H4 (cell line): ENCODE results near the gene UBE4B. TPM values are rescaled to one million over a fixed set of nuclear protein-coding genes. Genes with fewer than 3 reads are reported as not detected.

Source experiments
- DNase-seq: peaks from one replicate; pipeline ENCODE4 v3.0.0-alpha.2; 2015; ENCODE audit warnings: low spot score
- total RNA-seq: library from RNA; depleted of rRNA; stranded (reverse); fragments of >200 nt; shearing (Covaris generic); gene quantifications from 2 replicates; pipeline ENCODE4 v1.2.3, GENCODE V29; 2014

Gene UBE4B
- total RNA-seq, 1 experiment from 2014 or later: 32.4 TPM

DNA sequence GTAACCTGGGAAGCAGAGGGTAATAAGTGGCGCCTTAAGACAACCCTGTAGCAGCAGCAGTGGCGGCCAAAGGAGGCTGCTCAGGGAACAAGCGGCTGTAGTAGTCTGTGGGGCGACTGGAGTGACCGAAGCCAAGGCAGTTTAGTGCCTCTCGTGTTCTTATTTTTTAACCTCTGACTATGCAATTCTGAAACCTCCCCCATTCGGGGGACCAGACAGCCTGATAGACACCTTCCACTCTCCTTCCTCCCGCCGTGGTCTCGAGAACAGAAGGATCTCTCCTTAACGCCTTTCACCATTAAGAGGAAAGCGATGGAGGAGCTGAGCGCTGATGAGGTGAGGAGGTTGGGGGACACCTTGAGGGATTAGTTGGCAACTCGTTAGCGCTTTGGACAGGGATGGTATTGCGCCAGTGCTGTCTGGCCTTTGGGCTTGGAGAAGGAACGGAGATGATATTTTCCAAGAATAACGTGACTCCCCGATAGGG lies 644 bp downstream of the UBE4B start:
- DNase-seq: peak; percentile 25

DNA sequence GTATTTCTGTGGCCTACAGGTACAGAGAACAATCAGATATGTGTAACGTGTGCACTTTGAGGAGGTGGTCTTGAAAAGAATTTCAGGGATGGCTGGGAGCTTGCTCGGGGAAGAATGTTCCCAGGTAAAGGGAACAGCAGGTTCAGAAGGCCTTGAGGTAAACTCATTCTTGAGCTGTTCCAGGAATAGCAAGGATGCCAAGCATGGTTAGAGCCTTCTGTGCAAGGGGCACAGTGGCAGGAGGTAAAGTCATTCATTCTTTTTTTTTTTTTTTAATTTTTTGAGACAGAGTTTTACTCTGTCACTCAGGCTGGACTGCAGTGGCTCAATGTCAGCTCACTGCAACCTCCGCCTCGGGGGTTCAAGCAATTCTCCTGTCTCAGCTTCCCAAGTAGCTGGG lies 10.0 kb downstream of the UBE4B start:
- no peak for DNase-seq

DNA sequence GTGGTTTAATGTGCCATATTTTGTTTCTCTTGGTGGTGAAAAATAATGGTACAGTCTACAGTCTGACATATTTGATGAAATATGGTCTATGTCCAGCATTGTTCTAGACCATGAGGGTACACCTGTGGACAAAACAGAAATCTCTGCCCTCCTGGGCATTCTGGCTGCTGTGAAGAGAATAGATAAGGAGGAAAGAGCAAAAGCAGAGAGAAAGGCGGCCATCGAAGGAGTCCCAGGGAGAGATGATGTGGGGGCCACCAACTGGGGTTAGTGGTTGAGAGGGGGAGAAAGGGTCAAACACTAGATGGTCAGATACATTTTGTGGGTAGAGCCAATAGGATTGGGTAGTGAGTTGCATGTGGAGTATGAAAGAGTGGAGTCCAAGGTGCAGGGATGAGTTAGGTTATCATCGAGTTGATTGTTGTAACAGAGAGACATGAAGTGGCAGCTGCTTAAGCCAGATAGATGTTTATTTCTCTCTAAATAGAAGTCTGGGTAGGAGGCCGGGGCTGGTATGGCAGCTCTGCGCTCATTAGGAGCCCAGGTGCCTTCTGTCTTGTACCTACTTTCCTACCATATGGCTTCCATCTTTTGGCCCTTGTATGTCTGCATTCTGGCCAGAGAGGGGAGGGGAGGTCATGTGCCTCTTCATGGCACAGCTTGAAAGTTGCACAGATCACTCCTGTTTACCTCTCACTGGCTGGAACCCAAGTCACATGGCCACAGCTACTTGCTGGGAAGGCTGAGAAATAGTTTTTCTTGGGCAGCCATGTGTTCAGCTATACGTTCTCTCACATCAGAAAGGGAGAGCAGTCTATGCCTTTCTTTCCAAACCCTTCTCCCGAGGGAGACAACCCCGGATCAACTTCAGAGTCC lies 13.0 kb downstream of the UBE4B start:
- peak; percentile 75 for DNase-seq

DNA sequence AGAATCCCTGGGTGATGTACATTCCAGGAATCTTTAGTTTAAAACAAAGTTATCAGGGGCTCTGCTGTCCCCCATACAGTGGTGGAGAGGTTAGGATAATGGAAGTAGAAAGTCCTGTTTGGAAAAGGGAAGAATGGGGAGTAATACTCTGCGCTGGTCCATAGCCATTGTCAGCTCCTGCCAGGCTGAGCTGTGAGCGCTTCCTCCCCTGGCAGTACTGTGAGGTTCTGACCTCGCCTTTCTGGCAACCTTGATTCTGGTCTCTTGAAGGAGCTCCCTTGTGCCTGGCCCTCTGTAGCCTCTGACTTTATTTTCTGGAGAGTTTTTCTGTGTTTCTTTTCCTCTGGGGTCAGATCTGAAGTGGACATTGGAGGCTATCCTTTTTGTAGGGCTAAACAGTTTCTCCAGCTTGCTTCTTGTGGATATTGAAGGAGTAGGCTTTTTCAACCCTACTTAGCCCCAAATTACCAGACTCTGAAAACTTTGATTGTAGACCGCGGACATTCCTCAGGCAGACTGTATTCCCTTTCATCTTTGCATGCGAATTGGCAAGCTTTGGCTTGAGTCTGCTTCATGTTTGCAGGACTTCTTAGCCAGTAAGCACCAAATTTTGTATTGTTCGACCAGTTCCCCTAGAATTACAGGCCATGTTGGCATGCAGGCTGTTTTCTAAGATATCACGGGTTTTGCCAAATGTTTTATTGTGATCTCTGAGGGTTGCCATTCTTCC lies 13.8 kb downstream of the UBE4B start:
- DNase-seq: no peak

DNA sequence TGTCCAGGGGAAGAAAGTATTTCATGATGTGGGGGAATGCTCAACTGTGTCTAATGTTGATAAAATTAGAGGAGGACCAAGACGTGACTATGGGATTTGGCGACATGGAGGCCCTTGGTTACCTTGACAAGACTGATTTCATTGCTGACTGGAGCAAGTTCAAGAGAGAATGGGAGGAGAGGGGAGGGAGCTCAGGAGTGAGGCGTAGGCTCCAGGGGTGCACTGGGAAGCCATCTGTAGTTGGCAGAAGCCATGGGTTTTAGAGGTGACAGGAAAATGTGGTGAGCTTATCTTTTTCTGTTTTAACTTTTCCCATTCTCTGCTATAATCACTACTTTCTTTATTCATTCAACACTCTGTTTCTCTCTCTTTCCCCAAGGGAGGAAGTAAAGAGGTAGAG lies 15.8 kb downstream of the UBE4B start:
- no peak for DNase-seq

DNA sequence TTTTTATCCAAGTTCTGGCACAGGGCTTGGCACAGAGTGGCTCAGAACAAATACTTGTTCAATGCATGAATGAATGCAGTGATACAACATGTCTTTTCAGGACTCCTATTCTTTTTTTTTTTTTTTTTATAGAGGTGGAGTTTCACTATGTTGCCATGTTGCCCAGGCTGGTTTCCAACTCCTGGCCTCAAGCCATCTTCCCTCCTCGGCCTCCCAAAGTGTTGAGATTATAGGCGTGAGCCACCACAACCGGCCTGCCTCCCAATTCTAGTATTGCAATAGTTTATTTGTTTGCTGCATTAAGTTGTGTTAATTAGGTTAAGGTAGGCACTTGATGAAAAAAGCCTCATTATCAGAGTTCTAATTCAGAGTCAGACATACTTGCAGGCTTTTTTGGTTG lies 17.9 kb downstream of the UBE4B start:
- DNase-seq: no peak

DNA sequence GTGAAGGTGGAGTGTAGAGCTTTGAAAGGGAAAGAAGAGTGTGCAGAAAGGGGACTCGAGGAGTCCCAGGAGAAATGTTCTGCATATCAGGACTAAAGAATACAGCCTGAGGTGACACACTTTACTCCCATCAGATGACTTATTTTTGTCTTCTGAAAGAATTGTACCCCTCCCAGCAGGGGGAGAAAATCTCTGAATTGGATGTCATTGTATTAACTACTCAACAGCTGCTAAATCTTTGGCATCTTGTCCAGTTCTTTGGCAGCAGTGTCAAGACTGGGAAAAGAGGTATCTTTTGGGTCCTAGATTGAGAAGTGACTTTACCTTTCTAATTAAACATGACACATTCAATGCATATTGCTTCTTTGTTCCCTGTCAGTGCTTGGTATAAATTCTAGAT lies 18.9 kb downstream of the UBE4B start:
- DNase-seq: no peak

DNA sequence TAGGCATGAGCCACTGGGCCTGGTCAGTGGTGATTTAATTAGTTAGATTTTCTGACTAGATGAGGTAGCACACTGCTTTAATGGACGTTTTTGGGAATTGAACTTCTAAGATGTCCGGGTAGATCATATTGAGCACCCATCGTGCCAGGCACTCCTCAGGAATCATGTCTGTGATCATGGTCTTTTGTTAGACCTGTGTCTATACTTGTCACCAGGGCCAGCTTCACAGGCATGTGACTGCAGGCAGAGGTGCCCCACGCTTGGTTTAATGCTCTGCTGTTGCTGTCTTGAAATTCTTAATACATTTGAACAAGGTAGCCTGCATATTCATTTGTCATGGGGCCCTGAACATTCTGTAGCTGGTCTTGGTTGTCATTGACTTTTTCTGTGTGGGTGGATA lies 19.6 kb downstream of the UBE4B start:
- DNase-seq: no peak

DNA sequence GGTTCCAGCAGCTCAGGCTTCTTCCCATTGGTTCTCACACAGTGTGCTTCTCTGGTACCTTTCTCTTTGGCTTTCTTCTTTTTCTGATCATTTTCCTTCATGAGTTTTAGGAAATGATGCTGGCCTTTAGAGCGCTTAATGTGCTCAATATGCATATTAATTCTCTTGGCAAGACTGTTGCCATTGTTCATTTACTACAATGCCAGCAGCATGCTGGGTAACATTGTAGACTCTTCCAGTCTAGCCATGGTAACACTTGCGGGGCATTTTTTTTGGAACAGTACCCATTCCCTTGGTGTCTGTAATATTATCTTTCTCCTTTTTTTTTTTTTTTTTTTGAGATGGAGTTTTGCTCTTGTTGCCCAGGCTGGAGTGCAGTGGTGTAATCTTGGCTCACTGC lies 21.7 kb downstream of the UBE4B start:
- no peak for DNase-seq

DNA sequence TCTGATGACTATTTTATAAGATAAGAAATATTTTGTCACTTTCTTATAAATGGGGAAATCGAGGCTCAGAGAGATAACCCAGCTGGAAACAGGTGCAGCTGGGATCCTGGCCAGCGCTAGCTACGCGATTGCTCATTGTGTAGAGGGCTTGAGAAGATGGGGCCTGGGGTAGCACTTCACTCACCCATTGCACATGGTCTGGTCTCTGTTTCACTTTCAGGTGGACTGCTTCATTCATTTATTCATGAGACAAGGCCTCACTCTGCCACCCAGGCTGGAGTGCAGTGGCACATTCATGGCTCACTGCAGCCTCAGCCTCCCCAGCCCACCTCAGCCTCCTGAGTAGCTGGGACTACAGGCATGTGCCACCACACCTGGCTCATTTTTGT lies 23.8 kb downstream of the UBE4B start:
- no peak for DNase-seq

DNA sequence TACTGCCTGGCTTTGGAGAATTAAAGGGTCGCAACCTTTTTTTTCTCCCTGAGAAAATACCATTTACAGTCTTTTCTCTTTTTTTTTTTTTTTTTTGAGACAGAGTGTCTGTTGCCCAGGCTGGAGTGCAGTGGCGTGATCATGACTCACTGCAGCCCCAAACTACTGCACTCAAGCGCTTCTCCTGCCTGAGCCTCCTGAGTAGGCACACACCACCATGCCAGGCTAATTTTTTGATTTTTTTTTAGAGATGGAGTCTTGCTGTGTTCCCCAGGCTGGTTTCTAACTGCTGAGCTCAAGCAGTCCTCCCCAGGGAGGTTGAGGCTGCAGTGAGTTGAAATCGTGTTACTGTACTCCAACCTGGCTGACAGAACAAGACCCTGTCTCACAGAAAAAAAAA lies 24.6 kb downstream of the UBE4B start:
- DNase-seq: peak; percentile 48

DNA sequence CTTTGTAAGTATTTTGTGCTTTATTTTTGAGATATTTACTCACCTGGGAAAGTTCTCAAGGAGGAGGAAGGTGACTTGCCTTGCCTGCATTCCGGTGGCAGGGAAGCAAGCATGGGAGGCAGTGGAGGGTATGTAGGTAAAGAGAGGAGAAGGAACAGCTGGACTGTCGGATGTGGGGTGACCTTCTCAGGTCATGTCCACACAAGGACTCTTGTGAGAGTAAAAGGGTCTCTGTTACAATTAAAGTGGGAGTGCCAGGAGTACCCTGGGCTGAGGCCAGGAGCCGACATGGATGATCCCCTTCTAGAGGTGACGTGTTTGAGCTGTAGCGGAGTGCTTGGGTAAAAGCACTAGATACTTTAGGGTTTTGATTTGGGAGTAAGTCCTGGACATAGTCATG lies 25.0 kb downstream of the UBE4B start:
- no peak for DNase-seq

DNA sequence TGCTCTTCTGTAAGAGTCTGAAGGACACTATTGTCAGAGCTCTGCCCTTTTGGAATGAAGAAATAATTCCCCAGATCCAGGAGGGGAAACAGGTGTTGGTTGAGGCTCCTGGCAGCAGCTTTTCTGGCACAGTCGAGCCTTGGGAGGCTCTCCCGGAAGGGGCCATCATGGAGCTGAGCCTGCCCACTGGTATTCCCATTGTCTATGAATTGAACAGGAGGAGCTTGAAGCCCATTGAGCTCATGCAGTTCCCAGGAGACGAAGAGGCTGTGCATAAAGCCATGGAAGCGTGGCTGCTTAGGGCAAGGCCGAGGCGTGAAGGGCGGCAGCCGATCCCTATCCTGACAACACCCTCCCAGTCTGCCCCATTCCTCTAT lies 26.6 kb downstream of the UBE4B start:
- DNase-seq: no peak

DNA sequence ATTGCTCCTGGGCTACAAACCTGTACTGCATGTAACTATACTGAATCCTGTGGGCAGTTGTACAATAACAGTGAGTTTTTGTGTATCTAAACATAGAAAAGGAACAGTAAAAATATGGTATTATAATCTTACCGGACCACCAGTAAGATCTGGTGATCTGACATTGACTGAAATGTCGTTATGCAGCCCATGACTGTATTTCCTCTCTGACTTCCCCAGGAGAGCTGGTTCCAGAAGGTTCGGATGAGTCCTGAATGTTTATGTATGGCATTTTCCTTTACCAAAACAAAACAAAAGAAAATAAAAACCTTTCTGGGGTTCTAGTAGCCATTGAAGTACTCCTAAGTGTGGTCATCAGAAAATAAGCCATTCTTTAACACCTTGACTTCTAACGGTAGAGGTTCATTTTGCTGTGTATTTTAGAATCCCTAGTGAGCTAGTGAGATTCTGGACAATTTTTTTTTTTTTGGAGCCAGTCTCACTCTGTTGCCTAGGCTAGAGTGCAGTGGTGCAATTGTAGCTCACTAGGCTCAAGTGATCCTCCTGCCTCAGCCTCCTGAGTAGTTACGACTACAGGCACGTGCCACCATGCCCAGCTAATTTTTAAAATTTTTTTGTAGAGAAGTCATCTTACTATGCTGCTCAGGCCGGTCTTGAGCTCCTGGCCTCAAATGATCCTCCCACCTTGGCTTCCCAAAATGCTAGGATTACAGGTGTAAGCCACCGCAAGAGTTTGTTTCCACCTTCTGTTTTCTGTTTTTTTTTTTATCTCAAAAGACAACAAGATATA lies 27.7 kb downstream of the UBE4B start:
- DNase-seq: no peak

DNA sequence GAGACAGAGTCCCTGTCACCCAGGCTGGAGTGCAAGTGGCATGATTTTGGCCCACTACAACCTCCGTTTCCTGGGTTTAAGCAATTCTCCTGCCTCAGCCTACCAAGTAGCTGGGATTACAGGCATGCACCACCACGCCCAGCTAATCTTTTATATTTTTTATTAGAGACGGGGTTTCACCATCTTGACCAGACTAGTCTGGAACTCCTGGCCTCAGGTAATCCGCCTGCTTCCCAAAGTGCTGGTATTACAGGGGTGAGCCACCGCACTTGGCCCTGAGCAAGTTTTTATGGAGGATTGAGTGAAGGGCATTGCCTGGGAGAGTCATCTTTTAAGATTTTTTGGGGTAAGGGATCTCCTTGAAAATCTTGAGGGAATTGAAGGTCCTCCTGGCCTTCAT lies 28.5 kb downstream of the UBE4B start:
- no peak for DNase-seq

DNA sequence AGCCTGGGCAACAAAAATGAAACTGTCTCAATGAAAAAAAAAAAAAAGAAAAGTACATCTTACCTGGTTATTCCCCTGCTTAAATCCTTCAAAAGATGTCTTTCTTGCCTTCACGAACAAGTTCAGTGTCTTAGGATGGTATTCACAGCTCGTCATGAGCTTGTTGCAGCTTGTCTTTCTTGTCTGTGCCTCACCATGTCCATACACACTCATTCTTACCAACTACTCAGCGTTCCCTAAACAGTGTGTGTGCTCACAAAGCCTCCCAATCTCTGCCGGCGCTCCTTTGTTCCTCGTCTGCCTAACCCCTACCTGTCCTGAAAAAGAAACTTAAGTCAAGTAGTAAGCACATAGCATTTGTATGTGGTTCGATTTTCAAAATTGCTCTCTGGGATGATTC lies 31.1 kb downstream of the UBE4B start:
- DNase-seq: no peak

DNA sequence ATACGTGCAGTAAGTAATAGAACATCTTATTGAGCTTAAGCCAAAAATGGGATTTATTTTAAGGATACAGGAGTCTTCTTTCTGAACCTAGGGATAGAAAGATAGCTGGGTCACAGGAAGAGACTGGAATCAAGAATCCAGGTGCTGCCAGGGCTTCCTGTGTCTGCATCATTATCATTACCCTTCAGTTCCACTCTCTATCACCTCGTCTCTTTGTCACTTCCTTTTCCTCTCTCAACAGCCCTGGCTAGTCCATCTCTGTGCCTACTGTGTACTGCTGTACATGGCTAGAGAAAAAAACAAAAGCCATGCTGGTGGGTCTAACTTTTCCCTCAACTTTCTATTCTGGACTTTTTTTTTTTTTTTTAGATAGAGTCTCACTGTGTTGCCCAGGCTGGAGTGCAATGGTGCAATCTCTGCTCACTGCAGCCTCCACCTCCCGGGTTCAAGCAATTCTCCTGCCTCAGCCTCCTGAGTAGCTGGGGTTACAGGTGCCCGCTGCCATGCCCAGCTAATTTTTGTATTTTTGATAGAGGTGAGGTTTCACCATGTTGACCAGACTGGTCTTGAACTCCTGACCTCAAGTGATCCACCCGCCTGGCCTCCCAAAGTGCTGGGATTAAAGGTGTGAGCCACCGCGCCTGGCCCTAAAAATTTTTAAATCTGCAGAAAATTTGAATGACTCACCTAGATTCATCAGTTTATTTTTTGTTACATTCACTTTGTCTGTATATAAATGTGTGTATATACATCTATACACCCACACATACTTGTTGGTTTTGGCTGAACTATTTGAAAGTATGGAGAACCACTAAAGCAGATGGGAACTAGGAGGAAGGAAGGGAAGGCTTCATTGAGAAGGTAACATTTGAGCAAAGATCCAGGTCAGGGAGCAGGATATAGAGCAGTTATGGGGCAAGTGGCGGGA lies 31.9 kb downstream of the UBE4B start:
- no peak for DNase-seq

DNA sequence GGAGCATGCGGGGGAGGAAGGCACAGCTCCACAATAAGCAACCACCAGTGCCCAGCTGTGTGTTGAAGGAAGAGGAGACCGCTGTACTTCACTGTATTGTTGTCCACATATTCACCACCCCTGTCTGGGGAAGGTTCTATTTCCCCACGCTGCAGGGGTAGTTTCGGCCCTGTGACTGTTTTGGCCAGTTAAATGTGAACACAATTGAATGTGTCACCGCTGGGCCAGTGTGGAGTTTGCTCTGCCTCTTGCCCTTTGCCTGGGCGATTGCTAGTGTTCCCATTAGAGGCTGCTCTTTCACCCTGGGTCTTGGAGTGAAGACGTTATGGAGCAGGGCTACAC lies 32.6 kb downstream of the UBE4B start:
- no peak for DNase-seq

DNA sequence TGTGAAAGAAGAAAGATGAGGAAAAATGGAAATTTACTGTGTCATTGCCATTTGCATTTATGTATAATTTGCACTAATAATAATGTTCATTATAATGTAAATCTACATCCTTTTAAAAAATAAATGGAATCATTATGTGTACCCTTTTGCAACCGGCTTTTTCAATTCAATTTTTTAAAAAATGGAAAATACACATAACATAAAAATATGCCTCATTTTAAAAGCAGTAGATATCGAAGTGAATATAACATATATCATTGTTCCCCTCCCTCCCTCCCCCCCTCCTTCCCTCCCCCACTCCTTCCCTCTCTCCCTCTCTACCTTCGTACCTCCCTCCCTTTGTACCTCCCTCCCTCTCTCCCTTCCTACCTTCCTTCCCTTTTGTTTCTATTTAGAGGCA lies 33.0 kb downstream of the UBE4B start:
- no peak for DNase-seq

DNA sequence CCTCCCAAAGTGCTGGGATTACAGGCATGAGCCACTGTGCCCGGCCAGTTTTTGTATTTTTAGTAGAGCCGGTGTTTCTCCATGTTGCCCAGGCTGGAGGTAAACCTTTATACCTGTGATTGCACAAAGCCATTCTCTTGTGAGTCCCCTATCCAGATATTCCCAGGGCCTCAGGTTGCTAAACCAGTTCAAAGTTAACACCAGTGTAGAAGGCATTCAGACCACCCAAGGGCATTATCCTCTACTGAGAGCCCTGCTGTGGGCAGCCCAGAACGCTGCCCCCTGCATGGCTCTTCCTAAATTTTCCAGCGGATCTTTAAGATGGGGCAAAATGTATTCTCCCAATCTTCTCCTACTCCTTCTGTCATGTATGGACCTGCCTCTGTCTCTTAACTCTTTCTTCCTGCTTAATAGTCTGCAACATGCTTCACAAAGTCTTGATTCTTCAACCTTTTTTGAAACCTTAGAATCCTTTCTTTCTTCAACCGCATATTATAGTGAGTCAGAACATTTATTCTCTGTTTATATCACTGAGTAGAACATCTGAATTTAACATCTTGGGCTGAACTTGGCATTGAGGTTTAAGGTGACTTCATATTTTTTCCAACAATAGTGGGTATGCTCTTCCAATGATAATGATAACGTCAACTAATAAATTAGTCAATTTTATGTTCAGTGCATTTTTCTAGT lies 36.0 kb downstream of the UBE4B start:
- peak; percentile 57 for DNase-seq

DNA sequence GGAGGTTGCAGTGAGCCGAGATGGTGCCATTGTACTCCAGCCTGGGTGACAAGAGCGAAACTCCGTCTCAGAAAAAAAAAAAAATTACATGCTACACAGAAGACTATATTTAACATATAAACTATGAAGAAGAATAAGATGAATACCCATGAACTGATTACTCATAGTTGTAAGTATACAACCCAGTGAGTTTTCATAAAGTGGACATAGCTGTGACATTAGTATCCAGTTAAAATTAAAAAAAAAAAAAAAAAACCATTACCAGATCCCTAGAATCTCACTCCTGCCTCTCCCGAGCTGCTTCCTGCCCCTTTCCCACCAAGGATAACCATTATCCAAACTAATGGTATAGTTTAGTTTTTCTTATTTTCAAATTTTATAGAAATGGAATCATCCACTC lies 37.4 kb downstream of the UBE4B start:
- DNase-seq: no peak
